ENCODE measurements around the gene G2E3. TPM values are rescaled to one million over a fixed set of nuclear protein-coding genes. Genes with fewer than 3 reads are reported as not detected.

G2E3 gene
- total and polyA plus RNA-seq, 2 experiments from 2014 or later: 67.4 to 113 TPM

DNA sequence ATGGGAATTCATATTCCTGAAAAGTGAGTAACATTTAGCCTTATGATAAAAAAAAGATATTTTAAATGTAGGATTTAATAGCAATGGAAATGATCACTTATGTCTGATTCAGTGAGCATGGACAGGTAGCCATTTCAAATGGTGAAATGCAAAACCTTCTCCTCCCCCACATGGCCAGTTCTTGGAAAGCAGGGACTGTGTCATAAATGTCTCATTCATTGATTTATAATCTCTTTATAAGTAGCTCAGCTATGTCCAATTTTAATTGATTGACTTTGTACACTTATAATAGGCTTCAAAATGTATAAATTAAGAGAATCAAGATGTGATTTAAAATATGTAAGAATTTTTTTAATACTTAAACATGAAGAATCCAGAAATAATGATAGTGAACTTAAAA lies 38.5 kb downstream of the G2E3 start:
- TF ChIP-seq STAT1 (IDR thresholded peaks at IDR 0.05; ENCODE audit: unreplicated experiment) (no peak), NANOG (IDR thresholded peaks at IDR 0.05; ENCODE audit: borderline replicate concordance) (no peak), EZH2 (IDR thresholded peaks at IDR 0.05; ENCODE audit: low read depth, unreplicated experiment) (no peak), CREB1 (CRISPR knock-in tag; IDR thresholded peaks at IDR 0.05; ENCODE audit: low read depth) (no peak)
- TF ChIP-seq, protein P1, sequence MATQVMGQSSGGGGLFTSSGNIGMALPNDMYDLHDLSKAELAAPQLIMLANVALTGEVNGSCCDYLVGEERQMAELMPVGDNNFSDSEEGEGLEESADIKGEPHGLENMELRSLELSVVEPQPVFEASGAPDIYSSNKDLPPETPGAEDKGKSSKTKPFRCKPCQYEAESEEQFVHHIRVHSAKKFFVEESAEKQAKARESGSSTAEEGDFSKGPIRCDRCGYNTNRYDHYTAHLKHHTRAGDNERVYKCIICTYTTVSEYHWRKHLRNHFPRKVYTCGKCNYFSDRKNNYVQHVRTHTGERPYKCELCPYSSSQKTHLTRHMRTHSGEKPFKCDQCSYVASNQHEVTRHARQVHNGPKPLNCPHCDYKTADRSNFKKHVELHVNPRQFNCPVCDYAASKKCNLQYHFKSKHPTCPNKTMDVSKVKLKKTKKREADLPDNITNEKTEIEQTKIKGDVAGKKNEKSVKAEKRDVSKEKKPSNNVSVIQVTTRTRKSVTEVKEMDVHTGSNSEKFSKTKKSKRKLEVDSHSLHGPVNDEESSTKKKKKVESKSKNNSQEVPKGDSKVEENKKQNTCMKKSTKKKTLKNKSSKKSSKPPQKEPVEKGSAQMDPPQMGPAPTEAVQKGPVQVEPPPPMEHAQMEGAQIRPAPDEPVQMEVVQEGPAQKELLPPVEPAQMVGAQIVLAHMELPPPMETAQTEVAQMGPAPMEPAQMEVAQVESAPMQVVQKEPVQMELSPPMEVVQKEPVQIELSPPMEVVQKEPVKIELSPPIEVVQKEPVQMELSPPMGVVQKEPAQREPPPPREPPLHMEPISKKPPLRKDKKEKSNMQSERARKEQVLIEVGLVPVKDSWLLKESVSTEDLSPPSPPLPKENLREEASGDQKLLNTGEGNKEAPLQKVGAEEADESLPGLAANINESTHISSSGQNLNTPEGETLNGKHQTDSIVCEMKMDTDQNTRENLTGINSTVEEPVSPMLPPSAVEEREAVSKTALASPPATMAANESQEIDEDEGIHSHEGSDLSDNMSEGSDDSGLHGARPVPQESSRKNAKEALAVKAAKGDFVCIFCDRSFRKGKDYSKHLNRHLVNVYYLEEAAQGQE (IDR thresholded peaks at IDR 0.05; ENCODE audit: unreplicated experiment): no peak
- TF ChIP-seq, protein P2, sequence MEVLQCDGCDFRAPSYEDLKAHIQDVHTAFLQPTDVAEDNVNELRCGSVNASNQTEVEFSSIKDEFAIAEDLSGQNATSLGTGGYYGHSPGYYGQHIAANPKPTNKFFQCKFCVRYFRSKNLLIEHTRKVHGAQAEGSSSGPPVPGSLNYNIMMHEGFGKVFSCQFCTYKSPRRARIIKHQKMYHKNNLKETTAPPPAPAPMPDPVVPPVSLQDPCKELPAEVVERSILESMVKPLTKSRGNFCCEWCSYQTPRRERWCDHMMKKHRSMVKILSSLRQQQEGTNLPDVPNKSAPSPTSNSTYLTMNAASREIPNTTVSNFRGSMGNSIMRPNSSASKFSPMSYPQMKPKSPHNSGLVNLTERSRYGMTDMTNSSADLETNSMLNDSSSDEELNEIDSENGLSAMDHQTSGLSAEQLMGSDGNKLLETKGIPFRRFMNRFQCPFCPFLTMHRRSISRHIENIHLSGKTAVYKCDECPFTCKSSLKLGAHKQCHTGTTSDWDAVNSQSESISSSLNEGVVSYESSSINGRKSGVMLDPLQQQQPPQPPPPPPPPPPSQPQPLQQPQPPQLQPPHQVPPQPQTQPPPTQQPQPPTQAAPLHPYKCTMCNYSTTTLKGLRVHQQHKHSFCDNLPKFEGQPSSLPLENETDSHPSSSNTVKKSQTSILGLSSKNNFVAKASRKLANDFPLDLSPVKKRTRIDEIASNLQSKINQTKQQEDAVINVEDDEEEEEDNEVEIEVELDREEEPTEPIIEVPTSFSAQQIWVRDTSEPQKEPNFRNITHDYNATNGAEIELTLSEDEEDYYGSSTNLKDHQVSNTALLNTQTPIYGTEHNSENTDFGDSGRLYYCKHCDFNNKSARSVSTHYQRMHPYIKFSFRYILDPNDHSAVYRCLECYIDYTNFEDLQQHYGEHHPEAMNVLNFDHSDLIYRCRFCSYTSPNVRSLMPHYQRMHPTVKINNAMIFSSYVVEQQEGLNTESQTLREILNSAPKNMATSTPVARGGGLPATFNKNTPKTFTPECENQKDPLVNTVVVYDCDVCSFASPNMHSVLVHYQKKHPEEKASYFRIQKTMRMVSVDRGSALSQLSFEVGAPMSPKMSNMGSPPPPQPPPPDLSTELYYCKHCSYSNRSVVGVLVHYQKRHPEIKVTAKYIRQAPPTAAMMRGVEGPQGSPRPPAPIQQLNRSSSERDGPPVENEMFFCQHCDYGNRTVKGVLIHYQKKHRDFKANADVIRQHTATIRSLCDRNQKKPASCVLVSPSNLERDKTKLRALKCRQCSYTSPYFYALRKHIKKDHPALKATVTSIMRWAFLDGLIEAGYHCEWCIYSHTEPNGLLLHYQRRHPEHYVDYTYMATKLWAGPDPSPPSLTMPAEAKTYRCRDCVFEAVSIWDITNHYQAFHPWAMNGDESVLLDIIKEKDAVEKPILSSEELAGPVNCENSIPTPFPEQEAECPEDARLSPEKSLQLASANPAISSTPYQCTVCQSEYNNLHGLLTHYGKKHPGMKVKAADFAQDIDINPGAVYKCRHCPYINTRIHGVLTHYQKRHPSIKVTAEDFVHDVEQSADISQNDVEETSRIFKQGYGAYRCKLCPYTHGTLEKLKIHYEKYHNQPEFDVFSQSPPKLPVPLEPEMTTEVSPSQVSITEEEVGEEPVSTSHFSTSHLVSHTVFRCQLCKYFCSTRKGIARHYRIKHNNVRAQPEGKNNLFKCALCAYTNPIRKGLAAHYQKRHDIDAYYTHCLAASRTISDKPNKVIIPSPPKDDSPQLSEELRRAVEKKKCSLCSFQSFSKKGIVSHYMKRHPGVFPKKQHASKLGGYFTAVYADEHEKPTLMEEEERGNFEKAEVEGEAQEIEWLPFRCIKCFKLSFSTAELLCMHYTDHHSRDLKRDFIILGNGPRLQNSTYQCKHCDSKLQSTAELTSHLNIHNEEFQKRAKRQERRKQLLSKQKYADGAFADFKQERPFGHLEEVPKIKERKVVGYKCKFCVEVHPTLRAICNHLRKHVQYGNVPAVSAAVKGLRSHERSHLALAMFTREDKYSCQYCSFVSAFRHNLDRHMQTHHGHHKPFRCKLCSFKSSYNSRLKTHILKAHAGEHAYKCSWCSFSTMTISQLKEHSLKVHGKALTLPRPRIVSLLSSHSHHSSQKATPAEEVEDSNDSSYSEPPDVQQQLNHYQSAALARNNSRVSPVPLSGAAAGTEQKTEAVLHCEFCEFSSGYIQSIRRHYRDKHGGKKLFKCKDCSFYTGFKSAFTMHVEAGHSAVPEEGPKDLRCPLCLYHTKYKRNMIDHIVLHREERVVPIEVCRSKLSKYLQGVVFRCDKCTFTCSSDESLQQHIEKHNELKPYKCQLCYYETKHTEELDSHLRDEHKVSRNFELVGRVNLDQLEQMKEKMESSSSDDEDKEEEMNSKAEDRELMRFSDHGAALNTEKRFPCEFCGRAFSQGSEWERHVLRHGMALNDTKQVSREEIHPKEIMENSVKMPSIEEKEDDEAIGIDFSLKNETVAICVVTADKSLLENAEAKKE (CRISPR knock-in tag; IDR thresholded peaks at IDR 0.05): no peak
- Mint-ChIP-seq H3K36me3 (ENCODE audit: low read depth) (peaks cover 46% of the 10 kb centered on the region), H3K27me3 (ENCODE audit: insufficient read depth, low read depth, poor library complexity) (no peaks in the 10 kb centered on the region), H3K9me3 (no peaks in the 10 kb centered on the region), H3K4me1 (no peaks in the 10 kb centered on the region), H3K4me3 (no peak overlapping the region), H3K27ac (no peak overlapping the region)
- Histone ChIP-seq H3K4me1 (ENCODE audit: insufficient read depth) (no peaks in the 10 kb centered on the region), H4K20me1 (replicated peaks; ENCODE audit: insufficient read depth) (peaks cover 16% of the 10 kb centered on the region; the same call in 1 of the 2 replicates), H3K27me3 (ENCODE audit: insufficient read depth) (no peaks in the 10 kb centered on the region), H3K4me2 (no peak overlapping the region), H2AFZ (no peak overlapping the region), H3F3A (replicated peaks; ENCODE audit: low read depth) (no peaks in the 10 kb centered on the region), H3K4me3 (no peak overlapping the region), H3K27ac (ENCODE audit: low read depth) (no peak overlapping the region), H3K36me3 (ENCODE audit: insufficient read depth) (peaks cover 58% of the 10 kb centered on the region), H3K9me2 (ENCODE audit: insufficient read depth) (no peaks in the 10 kb centered on the region), H3K79me2 (replicated peaks; ENCODE audit: insufficient read depth) (peaks cover 10% of the 10 kb centered on the region; the same call in 1 of the 2 replicates)
- ATAC-seq (no peak), DNase-seq (ENCODE audit: low spot score) (no peak)
